GM12875 (cell line): ENCODE data around the gene CHRNB1.
"Not testable (repeated sequence)": the region's sequence is repeated elsewhere in the genome, so short reads cannot be mapped to it uniquely, and the experiment has no call there.

Experiments used
- H3K4me3 ChIP-seq: one replicate; pipeline ENCODE4 v1.5.1; 2011; ENCODE audit warnings: low read depth, low read length, control low read depth
- CTCF ChIP-seq: IDR thresholded peaks from 2 replicates; pipeline ENCODE4 v1.5.1; 2011; ENCODE audit warnings: low read depth, mild to moderate bottlenecking, control low read depth, inconsistent platforms, low read length, moderate library complexity, borderline replicate concordance; ENCODE audit not compliant: insufficient read depth

The CHRNB1 gene

GRCh38 chr17:7468804-7469389 lies 24.0 kb downstream of the CHRNB1 start:
- no peak overlapping the region for H3K4me3 ChIP-seq

GRCh38 chr17:7469843-7470242 lies 25.0 kb downstream of the CHRNB1 start:
- H3K4me3 ChIP-seq: not testable (repeated sequence)

More at GRCh38 chr17:7468804-7469389, 24.0 kb downstream of the CHRNB1 start:
- TF ChIP-seq CTCF: no peak

GRCh38 chr17:7470457-7470973 lies 25.7 kb downstream of the CHRNB1 start:
- H3K4me3 ChIP-seq: not testable (repeated sequence)

- TF ChIP-seq CTCF: no peak
- no peak overlapping the region for H3K4me3 ChIP-seq
Measured at GRCh38 chr17:7471729-7472128, 26.9 kb downstream of the CHRNB1 start.

- not testable (repeated sequence) for H3K4me3 ChIP-seq
Measured at GRCh38 chr17:7474767-7475166, 29.9 kb downstream of the CHRNB1 start.

GRCh38 chr17:7475764-7476422 lies 31.0 kb downstream of the CHRNB1 start:
- no peak overlapping the region for H3K4me3 ChIP-seq
- no peak for TF ChIP-seq CTCF

- H3K4me3 ChIP-seq: no peak overlapping the region
- TF ChIP-seq CTCF: no peak
Measured at GRCh38 chr17:7476494-7476893, 31.6 kb downstream of the CHRNB1 start.

GRCh38 chr17:7476951-7477350 lies 32.1 kb downstream of the CHRNB1 start:
- no peak overlapping the region for H3K4me3 ChIP-seq

More at GRCh38 chr17:7476951-7477350, 32.1 kb downstream of the CHRNB1 start:
- TF ChIP-seq CTCF: no peak
